HepG2 (cell line): ENCODE measurements around the gene SMIM45.

Experiments used
- DMTF1 ChIP-seq: sonication (generic); formaldehyde crosslinking; IDR thresholded peaks from 2 replicates; pipeline ENCODE4 v1.4.0; 2020; ENCODE audit warnings: mild to moderate bottlenecking, missing genetic modification reagents
- KAT2B ChIP-seq: fragments of 150-350 bp; IDR thresholded peaks from 2 replicates; pipeline ENCODE4 v1.6.1; 2014; ENCODE audit warnings: low read depth, low read length, borderline replicate concordance
- LBX2 ChIP-seq: sonication (generic); formaldehyde crosslinking; IDR thresholded peaks from 2 replicates; pipeline ENCODE4 v1.5.0; 2020; ENCODE audit warnings: missing genetic modification reagents, mild to moderate bottlenecking, borderline replicate concordance
- MATR3 ChIP-seq: sonication (generic); formaldehyde crosslinking; IDR thresholded peaks from 2 replicates; pipeline ENCODE4 v1.4.0; 2020; ENCODE audit warnings: missing genetic modification reagents
- NFRKB ChIP-seq: fragments of 450-650 bp; IDR thresholded peaks from 2 replicates; pipeline ENCODE4 v1.6.1; 2017
- POGK ChIP-seq: sonication (generic); formaldehyde crosslinking; conservative IDR thresholded peaks from 2 replicates; pipeline ENCODE4 v1.8.0; 2022; ENCODE audit warnings: mild to moderate bottlenecking, moderate library complexity, missing genetic modification reagents
- REL ChIP-seq: sonication (generic); formaldehyde crosslinking; conservative IDR thresholded peaks from 2 replicates; pipeline ENCODE4 v1.8.0; 2022; ENCODE audit warnings: mild to moderate bottlenecking, missing genetic modification reagents, moderate library complexity
- SKIL ChIP-seq: sonication (generic); formaldehyde crosslinking; IDR thresholded peaks from 2 replicates; pipeline ENCODE4 v1.8.0; 2022; ENCODE audit warnings: missing genetic modification reagents, mild to moderate bottlenecking, moderate library complexity, borderline replicate concordance
- SRF ChIP-seq: IDR thresholded peaks from 2 replicates; pipeline ENCODE4 v1.6.1; 2011; ENCODE audit warnings: mild to moderate bottlenecking, low read depth, low read length, moderate library complexity
- STAG1 ChIP-seq: sonication (generic); formaldehyde crosslinking; IDR thresholded peaks from 2 replicates; pipeline ENCODE4 v1.4.0; 2020; ENCODE audit warnings: missing genetic modification reagents
- XRCC5 ChIP-seq: fragments of 200-400 bp; formaldehyde crosslinking; optimal IDR thresholded peaks from 2 replicates; pipeline ENCODE3; 2017; ENCODE audit warnings: mild to moderate bottlenecking, low read length
- ZBED4 ChIP-seq: sonication (generic); formaldehyde crosslinking; IDR thresholded peaks from 2 replicates; pipeline ENCODE4 v1.4.0; 2020; ENCODE audit warnings: missing genetic modification reagents, borderline replicate concordance
- ZBTB20 ChIP-seq: sonication (generic); formaldehyde crosslinking; IDR thresholded peaks from 2 replicates; pipeline ENCODE4 v1.8.1; 2023; ENCODE audit warnings: missing genetic modification reagents, low read depth, mild to moderate bottlenecking, borderline replicate concordance
- ZNF446 ChIP-seq: sonication (generic); formaldehyde crosslinking; IDR thresholded peaks from 2 replicates; pipeline ENCODE4 v1.5.0; 2020; ENCODE audit warnings: mild to moderate bottlenecking, missing genetic modification reagents
- ZNF629 ChIP-seq: sonication (generic); formaldehyde crosslinking; conservative IDR thresholded peaks from 2 replicates; pipeline ENCODE4 v1.5.0; 2020; ENCODE audit warnings: missing genetic modification reagents
- ZNF703 ChIP-seq: sonication (generic); formaldehyde crosslinking; IDR thresholded peaks from 2 replicates; pipeline ENCODE4 v1.5.1; 2020; ENCODE audit warnings: missing genetic modification reagents, mild to moderate bottlenecking, moderate library complexity, borderline replicate concordance
- ZNF775 ChIP-seq: sonication (generic); formaldehyde crosslinking; IDR thresholded peaks from 2 replicates; pipeline ENCODE4 v1.4.0; 2020; ENCODE audit warnings: missing genetic modification reagents, mild to moderate bottlenecking, moderate library complexity, borderline replicate concordance
- ZSCAN20 ChIP-seq: sonication (generic); formaldehyde crosslinking; IDR thresholded peaks from 2 replicates; pipeline ENCODE4 v1.4.0; 2020; ENCODE audit warnings: missing genetic modification reagents, mild to moderate bottlenecking, borderline replicate concordance

Gene SMIM45

GRCh38 chr22:41946629-41947423 is 5.1 kb upstream of the SMIM45 start, which contains the start of gene CENPM (continued):
- no peak for TF ChIP-seq LBX2 (CRISPR knock-in tag)
- TF ChIP-seq ZBED4 (CRISPR knock-in tag): no peak
- TF ChIP-seq REL (CRISPR knock-in tag): peak; percentile 72; the same call in 1 of the 2 replicates
- TF ChIP-seq MATR3 (CRISPR knock-in tag): no peak
- TF ChIP-seq KAT2B: no peak
- 0 out of 2 replicates have a peak, but pooled peaks have one; percentile 20 for TF ChIP-seq SKIL (CRISPR knock-in tag)
- TF ChIP-seq ZNF446 (CRISPR knock-in tag): peak; percentile 77; the same call in 1 of the 2 replicates
- TF ChIP-seq STAG1: no peak
- no peak; the same call in 1 of the 2 replicates for TF ChIP-seq DMTF1 (CRISPR knock-in tag)
- TF ChIP-seq POGK (CRISPR knock-in tag): peak; percentile 79
- 0 out of 2 replicates have a peak, but pooled peaks have one; percentile 24 for TF ChIP-seq ZNF629 (CRISPR knock-in tag)
- no peak for TF ChIP-seq ZBTB20
- no peak for TF ChIP-seq SRF
- TF ChIP-seq ZSCAN20 (CRISPR knock-in tag): peak; percentile 92
- no peak for TF ChIP-seq ZNF703
- TF ChIP-seq XRCC5: no peak
- TF ChIP-seq ZNF775: 0 out of 2 replicates have a peak, but pooled peaks have one; percentile 89
- no peak for TF ChIP-seq NFRKB
